GM18868 (cell line): ENCODE data around the gene CAPN7.

ENCODE experiments used
- ATAC-seq: cut with Tn5 transposase; IDR thresholded peaks from one replicate; pipeline ENCODE4 v1.9.1; 2021; ENCODE audit warnings: mild to moderate bottlenecking, moderate library complexity; ENCODE audit not compliant: unreplicated experiment

Gene CAPN7

DNA sequence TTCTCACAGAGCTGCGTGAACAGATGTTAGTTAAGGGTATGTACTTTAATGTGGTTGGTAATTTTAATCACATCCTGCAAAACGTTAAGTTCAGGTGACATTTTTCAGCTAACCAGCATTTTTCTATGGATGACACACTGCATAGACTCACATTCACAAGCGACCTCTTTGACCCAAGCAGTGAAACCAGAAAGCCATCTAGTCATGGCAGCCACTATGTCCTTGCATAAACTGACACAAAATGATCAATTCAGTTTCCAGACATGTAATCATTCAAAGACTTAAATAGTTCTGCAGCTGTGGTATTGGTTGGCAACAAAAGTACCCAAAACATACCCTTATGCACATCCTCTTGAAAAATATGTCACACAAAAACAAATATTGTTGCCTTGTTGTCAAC is 7.4 kb upstream of the CAPN7 start:
- no peak for ATAC-seq

DNA sequence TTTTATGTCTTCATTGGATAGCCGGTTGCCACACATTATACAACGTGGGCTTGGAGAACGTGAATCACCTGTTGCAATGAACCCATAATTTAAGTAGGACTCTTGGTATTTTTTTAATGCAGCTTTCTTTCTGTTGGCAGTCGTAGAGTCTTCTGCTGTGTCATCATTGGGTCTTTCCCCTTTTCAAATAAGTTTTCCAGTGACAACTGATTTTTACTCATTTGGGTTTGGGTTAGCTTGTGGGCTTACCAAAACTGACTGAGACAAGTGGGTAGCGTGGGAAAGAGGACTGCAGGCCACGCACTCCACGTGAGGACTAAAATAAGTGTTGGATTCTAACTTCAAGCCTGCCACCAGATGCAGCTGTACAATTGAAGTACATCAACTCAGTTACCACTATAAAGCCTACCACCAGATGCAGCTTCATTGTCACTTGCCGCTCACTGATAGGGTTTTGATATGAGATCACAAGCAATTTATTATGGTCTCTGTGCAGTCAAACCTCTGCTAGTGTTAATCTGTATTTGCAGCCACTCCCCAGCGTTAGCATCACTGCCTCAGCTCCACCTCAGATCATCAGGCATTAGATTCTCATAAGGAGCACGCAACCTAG is 6.4 kb upstream of the CAPN7 start:
- ATAC-seq = no peak

GRCh38 chr3:15204005-15204404 is 2.0 kb upstream of the CAPN7 start:
- no peak for ATAC-seq

DNA sequence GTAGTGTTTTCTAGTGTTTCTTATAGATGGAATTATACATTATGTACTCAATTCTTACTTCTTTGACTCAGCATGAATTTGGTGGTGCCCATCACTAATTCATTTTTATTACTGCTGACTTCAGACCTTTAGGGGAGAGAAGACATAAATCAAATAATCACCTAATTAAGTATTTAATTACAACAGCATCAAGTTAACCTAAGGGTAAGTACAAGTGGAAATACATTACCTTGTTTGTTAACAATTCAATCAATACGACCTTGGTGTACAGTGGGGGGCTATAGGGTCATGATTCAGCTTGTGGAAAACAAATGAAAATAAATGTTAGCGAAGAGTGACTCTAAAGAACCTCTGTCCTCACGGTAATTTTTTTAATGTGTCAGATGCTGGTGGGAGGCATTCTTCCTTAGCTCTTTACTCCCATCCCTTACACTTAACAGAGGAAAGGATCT is 538 bp upstream of the CAPN7 start:
- no peak for ATAC-seq

- ATAC-seq = peak; percentile 31
Measured at GRCh38 chr3:15206662-15207576, 873 bp downstream of the CAPN7 start.

DNA sequence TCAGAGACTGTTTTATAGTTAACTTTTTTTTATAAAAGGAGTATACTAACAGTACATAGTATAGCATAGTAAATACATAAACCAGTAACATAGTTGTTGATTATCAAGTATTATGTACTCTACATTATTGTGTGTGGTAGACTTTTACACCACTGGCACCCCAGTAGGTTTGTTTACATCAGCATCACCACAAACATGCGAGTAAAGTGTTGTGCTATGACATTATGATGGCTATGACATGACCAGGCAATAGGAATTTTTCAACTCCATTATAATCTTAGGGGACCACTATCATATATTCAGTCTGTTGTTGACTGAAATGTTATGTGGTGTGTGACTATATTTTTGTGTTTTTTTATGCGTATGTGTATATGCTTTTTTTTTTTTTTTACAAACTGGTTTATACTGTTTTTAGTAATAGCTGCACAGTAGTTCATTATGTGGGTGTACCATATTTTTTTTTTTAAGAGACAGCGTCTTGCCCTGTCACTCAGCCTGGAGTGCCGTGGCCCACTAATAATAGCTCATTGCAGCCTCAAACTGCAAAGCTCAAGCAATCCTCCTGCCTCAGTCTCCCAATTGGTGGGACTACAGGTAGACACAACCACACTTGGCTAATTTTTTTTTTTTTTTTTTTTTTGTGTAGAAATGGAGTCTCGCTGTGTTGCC is 1.9 kb downstream of the CAPN7 start:
- ATAC-seq = no peak

DNA sequence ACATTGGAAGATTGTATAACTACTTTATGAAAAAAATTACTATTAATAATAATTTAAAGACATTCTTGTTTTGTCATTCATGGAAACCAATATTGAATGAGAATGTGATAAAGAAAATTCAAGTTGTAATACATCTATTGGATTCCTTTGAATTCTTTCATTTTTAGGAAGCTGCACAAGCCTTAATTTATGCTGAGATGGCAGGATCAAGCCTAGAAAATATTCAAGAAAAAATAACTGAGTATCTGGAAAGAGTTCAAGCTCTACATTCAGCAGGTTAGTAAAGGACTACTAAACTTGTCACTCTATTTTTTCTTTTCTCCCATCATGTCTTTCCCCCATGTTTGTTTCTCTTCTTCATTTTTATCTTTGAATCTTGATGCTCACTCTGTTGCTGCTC is 5.9 kb downstream of the CAPN7 start:
- ATAC-seq = no peak

- no peak for ATAC-seq
Measured at GRCh38 chr3:15214758-15215157, 8.7 kb downstream of the CAPN7 start.

GRCh38 chr3:15215996-15216395 is 9.9 kb downstream of the CAPN7 start:
- ATAC-seq = no peak

GRCh38 chr3:15216501-15216900 is 10.5 kb downstream of the CAPN7 start:
- no peak for ATAC-seq

DNA sequence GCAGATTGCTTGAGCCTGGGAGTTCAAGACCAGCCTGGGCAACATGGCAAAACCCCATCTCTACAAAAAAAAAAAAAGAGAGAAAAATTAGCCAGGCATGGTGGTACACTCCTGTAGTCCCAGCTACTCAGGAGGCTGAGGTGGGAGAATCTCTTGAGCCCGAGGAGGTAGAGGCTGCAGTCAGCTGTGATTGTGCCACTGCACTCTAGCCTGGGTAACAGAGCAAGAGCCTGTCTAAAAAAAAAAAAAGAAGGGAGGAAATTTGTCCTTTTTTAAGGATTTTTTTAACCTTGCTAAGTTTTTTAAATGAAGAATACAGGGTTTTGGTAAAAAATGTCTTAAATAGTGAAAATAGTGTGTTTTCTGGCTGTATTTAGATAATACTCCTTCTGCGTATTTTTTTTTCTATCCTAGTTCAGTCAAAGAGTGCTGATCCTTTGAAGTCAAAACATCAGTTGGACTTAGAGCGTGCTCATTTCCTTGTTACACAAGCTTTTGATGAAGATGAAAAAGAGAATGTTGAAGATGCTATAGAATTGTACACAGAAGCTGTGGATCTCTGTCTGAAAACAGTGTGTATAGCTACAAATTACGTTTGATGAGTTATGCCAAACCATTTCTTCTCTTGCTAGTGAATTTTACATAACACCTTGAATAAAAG is 11.1 kb downstream of the CAPN7 start:
- ATAC-seq = no peak

- no peak for ATAC-seq
Measured at GRCh38 chr3:15217841-15218267, 11.8 kb downstream of the CAPN7 start.

DNA sequence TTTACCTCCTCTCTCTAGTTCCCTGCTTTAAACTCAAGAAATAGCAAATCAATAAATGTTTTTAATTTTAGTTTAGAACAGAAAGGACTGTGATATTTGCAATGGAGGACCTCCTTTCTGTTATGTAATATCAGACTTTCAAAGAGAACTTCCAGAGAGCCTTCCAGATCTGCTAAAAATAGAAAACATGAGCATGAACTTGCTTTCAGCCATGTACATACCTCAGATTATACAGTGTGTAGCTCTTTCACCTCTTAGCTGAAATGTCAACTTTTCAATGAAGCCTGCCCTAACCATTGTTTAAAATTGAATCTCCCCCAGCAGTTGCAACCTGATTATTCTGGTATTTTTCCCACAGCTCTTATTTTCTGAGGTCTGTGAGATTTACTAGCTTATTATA is 12.6 kb downstream of the CAPN7 start:
- ATAC-seq = no peak

DNA sequence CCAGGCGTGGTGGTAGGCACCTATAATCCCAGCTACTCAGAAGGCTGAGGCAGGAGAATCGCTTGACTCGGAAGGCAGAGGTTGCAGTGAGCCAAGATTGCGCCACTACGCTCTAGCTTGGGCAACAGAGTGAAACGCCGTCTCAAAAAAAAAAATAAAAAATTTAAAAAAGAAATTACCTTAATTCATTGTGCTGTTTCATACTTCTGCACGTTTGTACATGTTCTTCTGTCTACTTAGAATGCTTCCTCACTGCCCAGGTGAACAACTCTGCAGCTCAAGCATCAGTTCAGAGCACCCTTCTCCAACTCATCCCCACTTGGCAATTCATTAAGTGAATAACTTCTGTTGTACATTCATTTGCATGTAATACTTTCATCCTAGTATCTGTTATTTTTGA is 14.0 kb downstream of the CAPN7 start:
- ATAC-seq = no peak

GRCh38 chr3:15220661-15221060 is 14.6 kb downstream of the CAPN7 start:
- no peak for ATAC-seq

DNA sequence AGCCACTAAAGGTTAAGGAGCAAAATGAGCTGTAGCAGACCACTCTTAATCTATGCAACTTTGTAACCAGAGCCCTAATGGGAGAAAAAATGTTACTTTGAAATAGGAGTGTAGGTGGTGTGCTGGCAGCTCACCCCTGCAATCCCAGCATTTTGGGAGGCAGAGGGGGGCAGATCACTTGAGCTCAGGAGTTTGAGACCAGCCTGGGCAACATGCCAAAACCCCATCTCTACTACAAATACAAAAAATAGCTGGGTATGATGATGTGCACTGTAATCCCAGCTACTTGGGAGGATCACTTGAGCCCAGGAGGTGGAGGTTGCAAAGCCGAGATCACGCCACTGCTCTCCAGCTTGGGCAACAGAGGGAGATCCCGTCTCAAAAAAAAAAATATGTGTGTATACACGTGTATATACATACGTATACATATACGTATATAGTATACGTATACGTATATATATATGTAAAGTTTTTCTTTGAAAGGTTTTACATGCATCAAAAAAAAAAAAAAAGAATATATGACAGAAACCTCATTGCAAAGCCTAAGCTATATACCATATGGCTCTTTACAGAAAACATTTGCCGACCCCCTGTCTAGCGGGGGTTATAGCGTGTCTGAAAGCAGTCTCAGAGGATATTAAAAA is 15.7 kb downstream of the CAPN7 start:
- ATAC-seq = no peak

GRCh38 chr3:15223685-15224572 is 17.9 kb downstream of the CAPN7 start:
- no peak for ATAC-seq

DNA sequence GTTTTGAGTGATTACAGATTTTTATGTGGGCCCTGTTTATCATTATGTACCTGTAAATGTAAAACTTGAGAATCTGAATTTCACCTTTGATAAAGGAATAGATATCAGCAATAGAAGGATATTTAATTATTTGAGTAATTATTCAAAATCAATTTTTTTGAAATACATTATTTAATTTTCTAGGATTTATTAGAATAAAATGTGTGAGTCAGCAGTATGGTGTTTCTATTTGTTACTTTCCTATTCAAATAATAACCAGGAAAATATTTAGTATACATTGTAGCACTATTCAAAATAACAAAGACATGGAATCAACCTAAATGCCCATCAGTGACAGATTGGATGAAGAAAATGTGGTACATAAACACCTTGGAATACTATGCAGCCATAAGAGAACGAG is 22.1 kb downstream of the CAPN7 start:
- no peak for ATAC-seq

DNA sequence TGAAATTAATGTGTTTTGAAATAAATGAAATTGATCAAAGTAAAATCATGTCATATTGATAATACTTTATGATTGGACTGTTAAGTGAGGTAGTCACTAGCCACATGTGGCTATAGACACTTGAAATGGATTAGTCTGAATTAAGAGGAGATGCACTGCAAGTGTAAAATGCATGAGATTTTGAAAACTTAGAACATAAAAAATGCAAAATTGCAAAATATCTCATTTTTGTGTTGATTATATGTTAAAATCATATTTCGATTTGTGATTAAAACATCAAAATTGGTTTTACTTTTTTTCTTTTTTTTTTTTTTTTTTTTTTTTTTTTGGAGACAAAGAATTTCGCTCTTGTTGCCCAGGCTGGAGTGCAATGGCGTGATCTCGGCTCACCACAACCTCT is 23.2 kb downstream of the CAPN7 start:
- no peak for ATAC-seq

DNA sequence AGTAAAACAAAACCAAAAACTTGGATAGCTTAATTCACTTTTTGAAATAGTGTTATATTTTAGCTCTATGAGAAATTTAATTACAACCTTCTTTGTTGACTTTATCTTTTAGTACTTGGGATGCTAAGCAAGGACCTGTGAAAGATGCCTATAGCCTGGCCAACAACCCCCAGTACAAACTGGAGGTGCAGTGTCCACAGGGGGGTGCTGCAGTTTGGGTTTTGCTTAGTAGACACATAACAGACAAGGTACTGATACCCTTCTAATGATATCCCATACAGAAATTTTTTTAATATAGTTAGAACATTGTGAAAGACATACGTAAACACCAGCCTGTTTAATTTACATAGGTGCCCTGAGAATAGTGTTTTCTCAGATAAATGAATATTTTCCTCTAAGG is 35.3 kb downstream of the CAPN7 start:
- no peak for ATAC-seq
